GM21390 (cell line): ENCODE data around the gene SORBS2.

Experiments used
- ATAC-seq: cut with Tn5 transposase; IDR thresholded peaks from one replicate; pipeline ENCODE4 v1.9.1; 2021; ENCODE audit not compliant: unreplicated experiment

Gene SORBS2

DNA sequence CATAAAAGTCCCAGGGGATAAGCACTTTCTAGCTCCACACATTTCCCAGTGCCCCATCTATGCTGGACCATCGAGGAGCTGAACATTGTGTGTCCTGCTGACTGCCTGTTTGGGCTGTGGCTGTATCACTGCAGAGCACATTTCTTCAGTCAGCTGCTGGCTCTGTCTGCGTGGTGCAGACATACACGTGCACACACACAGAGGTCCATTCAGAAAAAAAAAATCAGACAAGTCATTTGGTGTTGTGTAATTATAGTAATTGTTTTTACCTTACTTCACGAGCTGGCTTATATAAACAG is 275.6 kb downstream of the SORBS2 start:
- no peak for ATAC-seq

DNA sequence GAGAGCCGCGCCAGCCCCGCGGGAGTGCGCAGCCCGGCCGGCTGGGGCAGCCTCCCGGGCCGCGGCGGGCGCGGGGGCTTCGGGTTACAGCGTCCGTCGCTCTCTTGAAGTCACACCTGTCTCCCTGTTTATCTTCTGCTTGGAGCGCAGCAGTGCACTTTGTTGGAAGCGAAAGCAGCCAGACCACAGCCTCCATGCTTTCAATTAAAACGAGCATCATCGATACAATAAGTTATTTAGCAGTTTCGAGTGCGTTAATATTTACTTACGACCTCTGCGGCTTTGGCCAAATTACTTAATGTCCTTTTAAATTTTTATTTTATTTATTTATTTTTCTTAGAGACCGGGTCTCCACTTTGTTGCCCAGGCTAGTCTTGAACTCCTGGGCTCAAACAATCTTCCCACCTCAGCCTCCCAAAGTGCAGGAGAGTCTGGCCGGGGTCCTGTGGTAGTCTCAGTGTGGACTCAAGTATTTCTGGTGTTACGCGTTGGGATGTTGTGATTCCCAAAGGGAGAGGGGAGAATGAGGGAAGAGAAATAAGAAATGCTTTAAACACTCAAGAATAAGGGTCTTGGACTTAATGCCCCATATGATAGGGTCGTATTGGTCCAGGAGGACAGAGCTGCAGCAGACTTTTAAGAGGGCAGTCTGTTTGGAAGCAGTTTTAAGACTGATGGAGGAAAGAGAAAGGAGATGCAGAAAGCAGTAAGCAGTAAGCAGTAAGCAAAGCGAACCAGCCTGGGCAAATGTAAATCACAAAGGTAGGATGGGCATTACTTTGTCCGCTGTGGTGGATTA is 276.2 kb downstream of the SORBS2 start:
- no peak for ATAC-seq
